Nephron progenitor cell (in vitro differentiated cells): ENCODE measurements around the gene FOXN4.

Experiments
- DNase-seq: peaks from one replicate; pipeline ENCODE4 v3.0.0; 2021
- H3K27ac Mint-ChIP-seq: 2 replicates; pipeline ENCODE4 v1.8.0; 2021; ENCODE audit warnings: mild to moderate bottlenecking, moderate library complexity, mixed read lengths
- H3K27me3 Mint-ChIP-seq: 2 replicates; pipeline ENCODE4 v1.8.0; 2021; ENCODE audit warnings: mild to moderate bottlenecking, low read depth, mixed read lengths; ENCODE audit not compliant: poor library complexity
- H3K36me3 Mint-ChIP-seq: 2 replicates; pipeline ENCODE4 v1.8.0; 2021; ENCODE audit warnings: low read depth, mixed read lengths
- H3K4me1 Mint-ChIP-seq: 2 replicates; pipeline ENCODE4 v1.8.0; 2021; ENCODE audit warnings: mixed read lengths
- H3K4me3 Mint-ChIP-seq: 2 replicates; pipeline ENCODE4 v1.8.0; 2021; ENCODE audit warnings: mild to moderate bottlenecking, moderate library complexity, mixed read lengths
- H3K9me3 Mint-ChIP-seq: 2 replicates; pipeline ENCODE4 v1.8.0; 2021; ENCODE audit warnings: mild to moderate bottlenecking, moderate library complexity, mixed read lengths
- TF ChIP-seq, protein P1 (sequence below): fragments of 200-600 bp; sonication (generic); IDR thresholded peaks from 2 replicates; pipeline ENCODE4 v1.5.0; 2021; ENCODE audit warnings: antibody characterized with exemption

Gene FOXN4

GRCh38 chr12:109258607-109259544 is 50.2 kb downstream of the FOXN4 start:
- H3K4me1 Mint-ChIP-seq = no peaks in the 10 kb centered on the region

DNA sequence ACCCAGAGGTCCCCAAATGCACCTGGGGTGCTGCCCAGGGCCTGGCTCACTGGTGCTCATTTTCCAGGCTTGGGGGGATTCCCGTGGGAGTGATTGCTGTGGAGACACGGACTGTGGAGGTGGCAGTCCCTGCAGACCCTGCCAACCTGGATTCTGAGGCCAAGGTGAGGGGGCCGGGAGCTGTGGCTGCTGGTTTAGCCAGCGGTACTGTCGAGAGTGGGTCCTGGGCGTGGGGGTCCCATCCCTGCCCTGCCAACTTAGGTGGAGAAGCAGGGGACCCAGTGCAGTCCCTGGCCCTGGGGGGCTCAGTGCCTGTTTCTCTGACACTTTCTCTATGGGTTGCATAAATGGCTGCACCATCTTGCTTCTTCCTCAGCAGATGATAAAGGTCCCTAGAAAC is 50.9 kb downstream of the FOXN4 start:
- H3K27ac Mint-ChIP-seq = no peak overlapping the region
- no peak overlapping the region for H3K4me3 Mint-ChIP-seq
- H3K9me3 Mint-ChIP-seq = peaks cover 25% of the 10 kb centered on the region
- TF ChIP-seq, protein P1, sequence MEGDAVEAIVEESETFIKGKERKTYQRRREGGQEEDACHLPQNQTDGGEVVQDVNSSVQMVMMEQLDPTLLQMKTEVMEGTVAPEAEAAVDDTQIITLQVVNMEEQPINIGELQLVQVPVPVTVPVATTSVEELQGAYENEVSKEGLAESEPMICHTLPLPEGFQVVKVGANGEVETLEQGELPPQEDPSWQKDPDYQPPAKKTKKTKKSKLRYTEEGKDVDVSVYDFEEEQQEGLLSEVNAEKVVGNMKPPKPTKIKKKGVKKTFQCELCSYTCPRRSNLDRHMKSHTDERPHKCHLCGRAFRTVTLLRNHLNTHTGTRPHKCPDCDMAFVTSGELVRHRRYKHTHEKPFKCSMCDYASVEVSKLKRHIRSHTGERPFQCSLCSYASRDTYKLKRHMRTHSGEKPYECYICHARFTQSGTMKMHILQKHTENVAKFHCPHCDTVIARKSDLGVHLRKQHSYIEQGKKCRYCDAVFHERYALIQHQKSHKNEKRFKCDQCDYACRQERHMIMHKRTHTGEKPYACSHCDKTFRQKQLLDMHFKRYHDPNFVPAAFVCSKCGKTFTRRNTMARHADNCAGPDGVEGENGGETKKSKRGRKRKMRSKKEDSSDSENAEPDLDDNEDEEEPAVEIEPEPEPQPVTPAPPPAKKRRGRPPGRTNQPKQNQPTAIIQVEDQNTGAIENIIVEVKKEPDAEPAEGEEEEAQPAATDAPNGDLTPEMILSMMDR = no peak
- DNase-seq = no peak
- H3K27me3 Mint-ChIP-seq = peaks cover 10% of the 10 kb centered on the region
- H3K4me1 Mint-ChIP-seq = no peaks in the 10 kb centered on the region
- H3K36me3 Mint-ChIP-seq = peaks cover 24% of the 10 kb centered on the region

More at GRCh38 chr12:109258607-109259544, 50.2 kb downstream of the FOXN4 start:
- peaks cover 22% of the 10 kb centered on the region for H3K36me3 Mint-ChIP-seq
- peaks cover 10% of the 10 kb centered on the region for H3K27me3 Mint-ChIP-seq
- peaks cover 18% of the 10 kb centered on the region for H3K9me3 Mint-ChIP-seq
- H3K4me3 Mint-ChIP-seq = no peak overlapping the region
- TF ChIP-seq, protein P1 = no peak
- H3K27ac Mint-ChIP-seq = no peak overlapping the region
- DNase-seq = no peak

GRCh38 chr12:109256011-109256410 is 53.1 kb downstream of the FOXN4 start:
- TF ChIP-seq, protein P1 = no peak
- Mint-ChIP-seq H3K4me3 (no peak overlapping the region), H3K36me3 (peaks cover 32% of the 10 kb centered on the region), H3K27ac (no peak overlapping the region), H3K4me1 (no peaks in the 10 kb centered on the region), H3K27me3 (peaks cover 4% of the 10 kb centered on the region), H3K9me3 (peaks cover 29% of the 10 kb centered on the region)
- no peak for DNase-seq

GRCh38 chr12:109255377-109255776 is 53.7 kb downstream of the FOXN4 start:
- no peak overlapping the region for H3K27ac Mint-ChIP-seq
- H3K27me3 Mint-ChIP-seq = peaks cover 4% of the 10 kb centered on the region
- H3K4me1 Mint-ChIP-seq = no peaks in the 10 kb centered on the region
- H3K4me3 Mint-ChIP-seq = no peak overlapping the region
- H3K9me3 Mint-ChIP-seq = peaks cover 29% of the 10 kb centered on the region
- TF ChIP-seq, protein P1 = no peak
- no peak for DNase-seq
- peaks cover 32% of the 10 kb centered on the region for H3K36me3 Mint-ChIP-seq

- H3K4me3 Mint-ChIP-seq = no peak overlapping the region
- no peak for DNase-seq
- peaks cover 32% of the 10 kb centered on the region for H3K36me3 Mint-ChIP-seq
- H3K27me3 Mint-ChIP-seq = peaks cover 7% of the 10 kb centered on the region
- no peaks in the 10 kb centered on the region for H3K4me1 Mint-ChIP-seq
- TF ChIP-seq, protein P1 = no peak
- peaks cover 29% of the 10 kb centered on the region for H3K9me3 Mint-ChIP-seq
- no peak overlapping the region for H3K27ac Mint-ChIP-seq
Observed at GRCh38 chr12:109253913-109254544, 55.1 kb downstream of the FOXN4 start.
